ENCODE data around the gene ARMH1.

Gene ARMH1

DNA sequence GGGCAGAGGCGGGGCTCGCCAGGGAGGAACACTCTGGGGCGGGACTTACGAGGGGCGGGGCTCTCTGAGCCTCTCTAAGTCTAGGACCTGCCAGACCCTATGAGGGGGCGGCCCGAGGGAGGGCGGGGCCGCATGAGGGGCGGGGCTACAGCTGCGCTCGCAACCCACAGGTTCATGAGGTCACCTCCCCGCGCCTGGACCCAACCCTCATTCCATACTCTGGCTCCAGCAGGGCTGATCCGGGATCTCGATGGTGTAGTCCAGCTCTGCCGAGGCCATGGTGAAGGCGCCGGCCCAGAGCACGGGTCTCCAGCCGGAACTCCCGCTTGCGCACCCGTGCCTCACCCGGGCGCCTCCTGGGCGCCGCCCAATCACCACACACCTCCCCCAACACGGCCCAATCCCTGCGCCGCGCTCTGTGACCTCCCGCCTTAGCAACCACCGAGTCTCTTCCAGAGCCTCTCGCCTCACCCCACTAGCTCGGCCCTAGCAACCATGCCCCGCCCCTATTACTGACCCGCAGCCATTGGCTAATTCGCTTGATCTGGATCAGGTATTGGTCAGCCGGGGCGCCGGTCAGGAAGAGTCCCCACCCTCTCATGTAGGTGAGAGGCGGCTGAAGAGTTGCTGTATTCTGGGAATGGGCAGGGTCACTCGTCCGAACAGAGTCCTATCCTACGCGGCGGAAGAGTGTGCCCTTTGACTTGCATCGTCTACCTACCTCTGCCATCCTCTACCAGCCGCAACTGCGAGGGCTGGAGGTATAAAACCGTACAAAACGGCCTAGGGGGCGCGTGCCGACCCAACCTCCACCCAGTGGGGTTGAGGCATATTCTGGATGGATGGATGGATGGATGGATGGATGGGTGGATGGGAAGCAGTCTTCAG, at the start of gene ARMH1, which contains the start of gene TMEM53:
Gene ARMH1 (plus strand): TSS at position 602 of the 888 bp plus-strand sequence. CDS start 14,984 bp downstream, outside the sequence.
Gene TMEM53 (minus strand): TSS at position 369 of the 888 bp plus-strand sequence. CDS start 90 bp downstream, at position 279.
- DNase-seq: peak; percentile 100

DNA sequence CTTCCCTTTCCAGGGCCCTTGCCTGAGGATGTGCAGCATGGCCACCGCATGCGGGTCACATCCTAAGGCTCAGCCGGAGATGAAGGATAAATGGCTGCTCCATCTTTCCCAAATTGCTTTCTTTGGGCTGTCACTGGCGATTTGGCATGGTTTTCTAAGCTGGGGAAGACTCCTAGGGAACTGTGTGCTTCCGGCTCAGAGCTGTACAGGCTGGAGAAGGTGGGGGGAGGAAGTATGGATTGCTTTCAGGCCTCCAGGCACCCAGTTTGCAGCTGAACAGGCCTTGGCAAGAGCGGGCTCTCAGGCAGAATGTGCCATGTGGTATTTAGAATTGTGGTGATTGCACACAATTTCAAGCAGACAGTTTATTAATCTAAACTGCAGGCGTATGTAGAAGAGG, 49.2 kb upstream of the ARMH1 start:
- no peak for DNase-seq

DNA sequence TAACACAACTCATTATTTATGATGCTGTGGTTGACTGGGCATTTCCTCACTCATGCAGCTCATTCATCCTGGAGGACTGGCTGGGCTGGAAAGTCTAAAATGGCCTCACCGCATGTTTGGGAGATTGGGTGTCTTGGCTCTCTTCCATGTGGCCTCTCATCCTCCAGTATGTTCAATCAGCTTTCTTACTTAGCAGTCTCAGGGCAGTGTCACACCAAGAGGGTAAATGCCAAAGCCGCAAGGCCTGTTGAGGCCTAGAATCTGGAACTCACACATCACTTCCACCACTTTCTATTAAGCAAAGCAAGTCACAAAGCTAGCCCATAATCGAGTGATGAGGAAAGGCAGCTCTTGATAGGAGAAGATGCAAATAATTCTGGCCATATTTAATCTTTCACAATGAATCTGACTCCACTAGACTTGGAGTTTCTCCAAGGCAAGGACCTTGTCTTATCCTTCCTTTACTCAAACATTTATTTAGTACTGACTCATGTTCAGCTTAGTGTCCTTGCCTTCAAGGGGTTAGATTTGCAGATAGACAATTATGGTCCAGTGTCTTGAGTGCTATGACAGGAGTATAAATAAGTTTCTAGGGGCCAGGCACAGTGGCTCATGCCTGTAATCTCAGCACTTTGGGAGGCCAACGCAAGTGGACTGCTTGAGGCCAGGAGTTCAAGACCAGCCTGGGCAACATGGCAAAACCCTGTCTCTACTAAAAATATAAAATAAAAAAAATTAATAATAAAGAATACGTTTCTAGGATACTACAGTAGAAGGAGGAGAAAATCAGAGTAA, 45.4 kb upstream of the ARMH1 start:
- no peak for DNase-seq

DNA sequence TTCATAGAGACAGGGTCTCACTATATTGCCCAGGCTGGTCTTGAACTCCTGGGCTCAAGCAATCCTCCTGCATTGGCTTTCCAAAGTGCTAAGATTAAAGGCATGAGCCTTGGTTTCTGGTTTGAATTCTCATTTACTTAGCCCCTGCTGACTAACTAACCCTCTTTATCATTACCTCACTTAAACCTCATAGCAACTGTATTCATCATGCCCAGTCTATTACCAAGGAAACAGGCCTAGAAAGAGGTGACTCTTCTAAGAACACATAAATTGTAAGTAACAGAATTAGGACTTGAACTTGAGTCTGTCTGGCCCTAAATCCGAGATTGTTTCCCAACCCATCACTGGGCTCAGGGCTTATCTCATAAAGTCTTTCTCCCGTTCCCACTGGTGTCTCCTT, 44.4 kb upstream of the ARMH1 start:
- no peak for DNase-seq

DNA sequence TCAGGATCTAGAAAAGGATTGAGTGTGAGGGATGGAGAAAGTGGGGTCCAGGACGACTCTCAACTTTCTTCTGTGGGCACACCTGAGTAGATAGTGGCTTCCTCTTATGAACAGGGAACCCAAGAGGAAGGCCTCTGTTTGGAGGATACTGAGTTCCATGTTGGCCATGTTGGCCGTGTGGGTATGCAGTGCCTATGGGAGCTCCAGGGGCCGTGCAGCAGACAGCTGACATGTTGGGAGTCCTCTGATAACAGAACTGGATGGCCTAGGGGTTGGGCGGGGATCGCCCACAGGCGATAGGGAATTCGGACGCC, 43.2 kb upstream of the ARMH1 start:
- no peak for DNase-seq

DNA sequence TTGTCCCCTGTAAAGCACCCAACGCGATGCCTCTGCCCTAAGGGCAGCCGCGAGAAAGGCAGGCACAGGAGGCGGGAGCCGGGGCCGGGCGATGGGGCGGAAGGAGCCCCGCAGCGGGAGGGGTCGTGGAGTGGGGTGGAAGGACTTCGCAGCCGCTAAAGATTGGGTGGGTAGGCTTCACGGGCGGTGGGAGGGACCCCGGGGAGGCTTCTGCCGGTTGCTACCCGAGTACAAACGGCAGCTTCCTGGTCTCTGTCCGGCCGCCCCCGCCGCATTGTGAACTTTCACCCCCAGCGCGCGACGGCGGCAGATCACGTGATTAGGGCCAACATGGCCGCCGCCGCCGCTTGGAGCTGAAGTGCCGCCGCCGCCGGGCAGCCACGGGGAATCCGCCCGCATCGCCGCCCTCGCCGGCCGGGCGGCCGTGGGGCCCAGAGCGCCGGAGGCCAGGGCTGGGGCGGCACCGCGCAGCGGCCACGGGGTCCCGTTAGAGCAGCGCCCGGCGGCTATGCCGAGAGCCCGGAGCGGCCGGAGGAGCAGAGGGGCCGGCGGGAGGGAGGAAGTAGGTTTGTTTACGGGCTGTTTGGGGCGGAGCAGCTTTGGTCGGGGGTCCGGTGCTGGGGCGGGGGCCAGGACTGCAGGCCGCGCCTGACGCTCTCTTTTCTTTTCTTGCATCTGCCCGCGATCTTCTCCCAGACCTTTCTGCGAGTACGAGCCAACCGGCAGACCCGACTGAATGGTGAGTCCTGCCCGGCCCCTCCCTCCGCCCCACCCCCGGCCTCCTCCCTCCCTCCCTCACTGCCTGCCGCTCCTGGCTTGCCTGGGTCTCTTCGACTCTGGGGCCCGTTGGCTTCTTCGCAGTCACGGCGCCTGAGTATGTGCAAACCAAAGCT, 42.6 kb upstream of the ARMH1 start:
- peak; percentile 94 for DNase-seq

DNA sequence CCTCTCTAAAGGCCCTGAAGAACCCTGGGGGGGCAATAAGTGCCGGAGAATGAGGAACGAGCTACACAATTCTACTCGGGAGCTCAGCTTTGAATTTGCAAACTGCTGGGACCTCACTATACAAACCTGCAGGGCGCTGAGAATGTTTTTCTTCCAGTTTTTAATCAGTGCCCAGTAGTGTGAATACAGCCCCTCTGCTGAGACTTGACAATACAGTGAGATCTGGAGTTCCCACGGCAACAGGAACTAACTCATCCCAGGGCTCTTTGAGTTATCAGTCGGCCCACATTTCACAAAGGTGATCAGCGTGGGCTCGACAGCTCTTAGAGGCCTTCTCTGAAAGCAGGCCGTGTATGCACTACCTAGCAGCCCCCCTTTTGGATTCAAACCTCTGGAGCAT, 41.9 kb upstream of the ARMH1 start:
- DNase-seq: peak; percentile 32

DNA sequence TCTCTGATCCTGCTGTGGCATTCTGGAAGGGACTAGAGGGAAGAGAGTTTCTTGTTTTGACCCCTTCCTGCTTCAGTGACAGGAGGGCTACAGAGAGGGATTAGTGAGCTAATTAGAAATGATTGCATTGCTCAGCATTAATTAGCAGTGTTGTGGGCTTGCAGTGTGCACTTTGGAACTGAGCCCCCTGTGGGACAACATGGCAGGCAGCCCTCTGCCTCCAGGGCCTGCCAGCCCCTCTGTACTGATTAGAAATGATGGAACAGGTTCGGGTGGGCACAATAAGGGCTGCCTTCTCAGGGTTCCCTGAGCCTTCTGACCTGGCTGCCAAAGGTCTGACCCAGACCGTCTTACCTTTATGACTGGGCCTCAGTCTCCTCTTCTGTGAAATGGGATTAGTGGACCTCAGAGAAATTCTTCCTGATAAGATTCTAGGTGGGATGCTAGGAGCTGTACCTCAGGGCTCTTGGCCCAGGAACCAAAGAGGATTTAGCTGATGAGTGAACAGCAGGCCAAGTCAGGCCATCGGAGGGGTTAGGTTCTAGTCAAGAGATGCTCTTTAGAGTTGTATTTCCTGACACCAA, 39.8 kb upstream of the ARMH1 start:
- DNase-seq: no peak

DNA sequence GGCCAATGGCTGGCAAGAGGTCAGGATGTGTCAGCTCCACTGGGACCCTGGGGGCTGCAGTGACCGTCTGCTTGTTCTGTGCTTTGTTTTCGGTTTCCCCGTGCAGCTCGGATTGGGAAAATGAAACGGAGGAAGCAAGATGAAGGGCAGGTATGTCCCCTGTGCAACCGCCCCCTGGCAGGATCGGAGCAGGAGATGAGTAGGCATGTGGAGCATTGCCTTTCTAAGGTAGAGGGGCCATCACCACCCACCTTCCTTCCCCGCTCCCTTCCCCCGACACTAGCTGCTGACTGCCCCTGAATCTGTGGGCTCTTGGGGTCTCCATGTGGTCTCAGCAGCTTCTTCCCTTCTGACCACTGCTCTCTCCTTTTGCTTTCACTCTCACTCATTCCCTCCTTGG, 39.1 kb upstream of the ARMH1 start:
- no peak for DNase-seq

DNA sequence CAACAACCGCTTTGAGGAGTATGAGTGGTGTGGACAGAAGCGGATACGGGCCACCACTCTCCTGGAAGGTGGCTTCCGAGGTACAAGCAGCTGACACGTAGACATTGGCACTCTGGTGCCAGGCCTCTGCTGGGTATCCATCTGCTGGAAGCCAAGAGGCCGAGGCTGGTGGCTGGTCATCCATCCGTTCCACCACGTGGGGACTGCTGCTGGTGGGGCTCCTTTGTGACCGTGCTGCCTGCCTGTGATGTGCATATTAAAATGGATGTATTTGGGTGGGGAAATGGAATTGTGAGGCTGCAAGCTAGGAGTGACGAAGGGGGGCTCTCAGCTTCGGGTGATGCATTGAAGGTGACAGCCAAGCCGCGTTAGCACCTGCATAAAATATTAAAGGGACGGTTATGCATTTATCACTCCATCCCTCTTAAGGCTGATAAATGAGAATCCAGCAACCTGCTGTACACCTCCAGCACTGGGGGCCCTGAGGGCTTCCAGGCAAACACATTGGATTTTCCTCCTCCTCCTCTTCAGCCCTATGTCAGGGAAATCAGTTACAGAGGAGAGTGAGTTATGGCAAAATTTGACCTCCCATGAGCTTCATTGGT, 38.3 kb upstream of the ARMH1 start:
- no peak for DNase-seq

DNA sequence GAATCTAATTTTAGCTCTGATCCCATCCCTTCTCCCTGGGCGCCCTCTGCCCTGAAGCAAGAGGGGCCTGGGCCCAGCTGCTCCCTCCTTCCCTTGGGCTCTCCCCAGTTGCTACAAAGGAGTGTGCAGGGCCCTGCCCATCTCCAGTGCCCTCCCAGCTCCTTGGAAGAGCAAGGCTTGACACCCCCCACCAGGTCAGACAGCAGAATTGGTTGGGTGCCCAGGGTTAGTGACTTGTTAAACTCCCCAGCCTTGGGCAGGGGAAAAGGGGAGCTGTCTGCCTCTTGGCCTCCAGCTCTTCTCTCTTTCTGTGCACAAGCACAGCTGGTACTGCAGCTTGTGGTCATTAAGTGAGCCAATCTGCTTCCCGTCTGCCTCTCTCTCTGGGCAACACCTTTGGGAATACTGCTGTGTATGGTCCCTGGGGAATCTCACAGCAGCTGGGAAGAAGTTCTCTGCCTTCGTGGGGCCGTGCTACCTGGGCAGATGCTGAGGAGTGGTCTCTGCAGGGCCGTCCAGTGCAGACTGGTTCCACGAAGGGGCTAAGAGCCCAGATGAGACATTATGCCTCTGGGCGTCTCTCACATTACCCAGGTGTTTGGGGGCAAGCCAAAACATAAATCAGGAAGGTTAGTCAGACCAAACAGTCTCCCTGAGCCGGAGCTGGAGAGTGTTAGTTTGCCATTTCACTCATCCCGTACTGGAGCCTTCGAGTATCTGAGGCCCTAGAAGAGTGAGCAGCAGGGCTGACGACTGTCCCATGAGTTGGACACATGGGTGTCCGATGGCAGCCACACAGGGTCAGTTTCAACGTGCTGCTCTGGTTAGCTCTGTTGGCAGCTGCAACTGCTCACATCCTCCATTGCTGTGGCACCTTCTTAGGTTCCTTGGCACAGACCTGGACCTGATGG, 37.6 kb upstream of the ARMH1 start:
- DNase-seq: no peak

DNA sequence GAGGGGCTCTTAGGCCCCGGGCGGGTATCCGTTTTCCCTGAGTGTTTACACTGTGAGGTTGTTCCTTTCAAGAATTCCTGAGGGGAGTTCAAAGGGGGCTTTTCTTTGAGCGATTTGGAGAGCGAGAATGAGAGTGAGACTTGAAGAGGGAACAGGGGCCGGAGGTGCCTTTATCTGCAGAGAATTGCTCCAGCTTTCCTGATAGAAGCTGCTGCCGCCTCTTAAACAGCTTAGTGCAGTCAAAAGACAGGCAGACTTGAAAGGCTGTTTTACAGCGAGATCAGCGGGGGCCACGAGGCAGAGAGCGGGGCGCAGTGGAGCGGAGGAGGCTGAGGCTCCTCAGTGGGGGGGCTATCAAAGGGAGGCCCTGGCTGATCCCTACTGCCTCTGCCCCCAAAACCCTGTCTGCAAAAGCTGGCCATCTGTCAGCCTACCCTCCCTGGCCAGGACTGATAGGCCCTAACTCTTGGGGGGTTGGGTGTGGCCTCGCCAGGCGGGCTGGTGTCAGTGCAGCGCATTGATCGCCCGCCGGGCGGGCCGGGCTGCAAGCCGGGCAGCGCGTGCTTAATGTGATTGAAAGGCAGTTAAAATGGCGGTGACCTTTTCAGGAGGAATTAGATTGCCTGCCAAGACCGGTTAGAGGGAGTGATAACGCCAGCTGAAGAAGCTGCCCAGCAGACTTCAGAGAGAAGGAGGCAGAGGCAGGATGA, 36.7 kb upstream of the ARMH1 start:
- no peak for DNase-seq

DNA sequence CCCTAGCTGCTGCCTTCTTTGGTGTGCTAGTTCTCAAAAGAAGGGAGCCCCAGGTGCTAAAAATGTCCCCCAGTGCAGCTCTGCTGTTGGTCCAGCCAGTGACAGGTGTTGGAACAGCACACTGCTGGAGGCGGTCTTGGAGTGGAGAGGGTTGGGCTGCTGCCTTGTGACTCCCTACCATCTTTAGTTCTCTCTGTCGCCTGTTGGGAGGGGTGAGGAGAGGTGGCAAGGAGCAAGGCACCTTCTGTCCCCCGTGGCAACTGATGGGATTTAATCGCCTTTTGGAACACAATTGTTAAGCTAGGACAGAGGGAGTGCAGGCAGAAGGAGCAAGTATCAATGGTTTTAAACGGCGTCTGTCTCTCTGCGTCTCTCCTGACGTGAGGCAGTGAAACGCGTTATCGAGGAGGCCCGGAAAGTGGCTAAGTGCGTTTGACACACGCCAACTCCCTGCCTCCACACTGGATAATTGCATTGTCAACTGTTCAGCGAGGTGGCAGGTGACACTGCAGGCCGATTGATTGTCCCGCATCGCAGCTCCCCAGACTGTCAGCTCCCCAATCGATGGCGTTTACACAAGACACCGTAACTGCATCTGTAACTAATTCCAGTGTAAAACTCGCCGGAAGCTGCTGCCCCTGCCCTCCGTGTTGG, 34.2 kb upstream of the ARMH1 start:
- DNase-seq: no peak

DNA sequence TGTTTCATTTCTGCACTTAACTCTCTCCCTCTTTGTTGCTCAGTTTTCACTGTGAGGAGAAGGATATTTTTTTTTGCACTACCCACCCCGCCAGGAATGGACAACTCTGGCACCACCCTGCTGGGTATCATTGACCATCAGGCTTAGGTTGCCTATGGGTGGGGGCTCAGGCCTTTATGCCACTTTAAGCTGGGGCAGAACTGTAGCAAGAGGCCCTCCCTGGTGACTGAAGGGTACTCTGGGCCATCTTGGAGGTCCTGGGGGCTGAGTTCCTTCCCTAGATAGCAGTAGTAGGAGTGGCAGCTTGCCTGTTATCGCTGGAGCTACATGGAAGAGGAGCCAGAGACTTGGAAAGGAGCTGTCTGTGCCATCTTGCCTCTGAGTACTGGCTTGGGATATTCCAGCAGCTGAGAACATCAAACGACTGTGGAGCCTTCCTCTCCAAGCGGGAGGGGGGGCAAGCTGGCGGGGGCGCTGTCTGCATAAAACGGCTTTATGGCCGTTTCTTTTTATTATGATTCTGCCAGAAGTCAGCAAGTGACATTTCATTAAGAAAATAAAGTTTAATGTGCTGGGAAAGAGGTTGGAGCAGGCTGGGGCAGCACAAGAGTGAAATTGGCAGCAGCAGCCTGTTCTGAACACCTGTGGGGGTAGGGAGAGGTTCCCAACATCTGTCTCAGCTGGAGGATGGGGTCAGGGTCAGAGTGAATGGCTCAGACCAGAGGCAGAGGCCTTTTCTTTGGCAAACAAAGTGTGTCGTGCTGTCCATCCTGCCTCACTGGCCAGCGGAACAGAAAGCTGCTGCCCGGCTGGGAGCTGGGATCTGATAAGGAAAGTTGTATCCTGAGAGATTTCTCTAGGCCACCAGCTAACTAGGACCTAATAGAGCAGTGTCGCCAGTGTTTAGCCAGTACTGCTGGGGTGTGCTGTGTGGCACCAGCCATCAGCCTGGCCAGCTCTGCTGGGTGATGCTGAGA, 33.1 kb upstream of the ARMH1 start:
- DNase-seq: no peak

DNA sequence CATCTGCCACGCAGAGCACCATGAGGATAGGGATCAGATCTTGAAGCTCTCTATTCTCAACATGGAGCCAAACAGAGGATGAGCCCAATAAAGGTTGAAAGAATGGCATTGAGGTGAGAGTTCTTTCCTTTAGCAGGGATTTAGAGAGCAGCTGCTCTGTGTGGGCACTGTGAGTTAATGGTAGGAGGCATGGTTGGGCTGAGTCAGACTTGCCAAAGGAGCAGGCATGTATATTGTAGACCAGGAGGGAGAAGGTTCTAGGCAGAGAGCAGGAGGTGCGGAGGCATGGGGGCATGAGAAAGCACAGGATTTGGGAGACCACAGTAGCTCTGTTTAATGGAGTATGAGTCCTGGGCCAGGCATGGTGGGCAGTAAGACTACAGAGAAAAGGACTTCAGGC, 32.3 kb upstream of the ARMH1 start:
- no peak for DNase-seq

DNA sequence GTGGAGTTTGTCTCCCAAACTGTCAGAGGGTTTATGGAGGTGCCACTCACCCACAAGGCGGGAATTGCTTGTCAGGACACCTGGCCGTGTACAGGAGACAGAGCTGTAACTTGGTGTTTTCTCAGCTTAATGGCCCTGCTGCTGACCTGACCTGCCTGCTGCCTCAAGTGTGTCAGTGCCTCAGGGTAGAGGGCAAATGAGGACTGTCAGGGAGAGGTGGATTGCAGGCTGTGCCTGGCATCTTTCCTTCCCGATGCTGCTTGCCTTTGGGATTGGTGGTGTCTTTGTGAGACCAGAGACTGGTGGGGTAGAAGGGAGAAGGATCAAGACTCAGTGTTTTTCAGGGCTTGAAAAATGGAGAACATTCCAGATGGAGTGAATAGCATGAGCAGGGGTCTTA, 31.6 kb upstream of the ARMH1 start:
- no peak for DNase-seq

DNA sequence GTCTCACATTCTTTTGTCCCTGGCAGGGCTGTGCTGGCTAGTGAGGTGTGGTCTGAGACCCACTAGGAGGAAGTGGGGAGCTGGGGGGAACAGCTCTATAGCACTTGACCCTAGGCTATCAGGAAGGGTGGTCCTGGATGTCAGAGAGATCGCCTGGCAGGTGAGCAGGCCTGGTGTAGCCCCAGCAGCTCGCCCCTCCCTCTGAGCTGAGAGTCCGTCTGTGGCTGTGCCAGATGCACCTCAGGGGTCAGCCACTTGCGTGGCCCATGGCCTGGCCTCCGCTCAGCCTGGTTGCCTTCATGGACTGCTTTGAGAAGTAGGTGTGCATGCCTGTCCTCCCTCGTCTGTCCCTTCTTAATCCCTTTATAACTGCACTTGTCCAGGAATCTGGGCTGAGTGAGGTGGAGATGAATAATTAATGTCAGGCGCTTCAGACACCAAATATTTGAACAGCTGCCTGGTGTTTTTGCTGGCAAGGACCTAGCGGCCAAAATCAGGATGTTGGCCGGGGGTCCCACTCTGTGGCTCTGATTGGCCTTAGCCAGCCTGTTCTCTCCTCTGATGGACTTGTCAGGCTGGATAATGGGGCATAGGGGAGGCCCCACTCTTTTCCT, 30.7 kb upstream of the ARMH1 start:
- DNase-seq: no peak

DNA sequence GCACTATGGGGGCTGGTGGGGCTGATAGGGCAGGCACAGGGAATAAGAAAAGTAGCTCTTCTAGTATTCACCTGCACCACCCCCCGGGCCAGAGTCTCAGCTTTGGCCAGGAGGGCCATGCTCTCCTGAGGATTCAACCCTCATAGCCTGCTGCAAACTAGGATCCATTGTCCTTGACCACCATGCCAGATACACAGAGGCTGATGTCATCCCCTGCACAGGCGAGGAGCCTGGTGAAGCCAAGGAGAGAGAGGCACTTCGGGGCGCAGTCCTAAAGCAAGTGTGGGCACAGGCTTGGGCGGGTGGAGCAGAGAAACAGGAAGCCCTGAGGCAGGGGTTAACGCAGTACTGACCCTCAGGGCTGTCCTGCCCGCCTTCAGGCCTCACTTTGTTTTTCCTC, 29.7 kb upstream of the ARMH1 start:
- DNase-seq: no peak

All from RPMI8226 (cell line).